BE2C (cell line): ENCODE data around the gene WASF3.

Source experiments
- DNase-seq: peaks from one replicate; pipeline ENCODE4 v3.0.0-alpha.2; 2020
- H3K27me3 ChIP-seq: fragments of 250-450 bp; sonication (Bioruptor Pico); 2 replicates; pipeline ENCODE4 v1.5.1; 2020; ENCODE audit warnings: mild to moderate bottlenecking
- H3K36me3 ChIP-seq: fragments of 250-450 bp; sonication (Bioruptor Pico); 2 replicates; pipeline ENCODE4 v1.5.1; 2020; ENCODE audit warnings: mild to moderate bottlenecking
- H3K4me1 ChIP-seq: fragments of 250-450 bp; sonication (Bioruptor Pico); 2 replicates; pipeline ENCODE4 v1.5.1; 2020
- H3K4me3 ChIP-seq: 2 replicates; pipeline ENCODE4 v1.5.1; 2011; ENCODE audit warnings: low read depth, low read length
- H3K9me3 ChIP-seq: fragments of 250-450 bp; sonication (Bioruptor Pico); 2 replicates; pipeline ENCODE4 v1.5.1; 2020
- TF ChIP-seq, protein P1 (sequence below): IDR thresholded peaks from 2 replicates; pipeline ENCODE4 v1.5.1; 2012; ENCODE audit warnings: mild to moderate bottlenecking, low read depth, low read length

Gene WASF3

DNA sequence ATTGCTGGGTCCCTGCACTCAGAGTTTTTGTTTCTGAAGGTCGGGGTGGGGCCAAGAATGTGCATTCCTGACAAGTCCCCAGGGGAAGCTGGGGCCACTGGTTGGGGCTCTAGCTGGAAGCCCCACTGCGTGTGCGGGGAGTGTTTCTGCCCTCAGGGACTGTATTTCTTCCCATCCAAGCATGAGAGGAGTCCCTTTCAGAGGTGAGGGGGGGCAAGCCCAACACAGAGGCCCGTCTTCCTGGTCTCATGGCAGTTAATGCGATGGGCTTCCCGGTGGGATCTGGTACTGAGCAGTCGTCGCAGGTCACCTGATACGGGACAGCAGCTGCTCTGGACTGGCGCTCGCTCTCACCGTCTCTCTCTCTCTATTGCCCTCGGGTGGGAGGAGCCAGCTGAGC, 152.7 kb downstream of the WASF3 start:
- Histone ChIP-seq H3K27me3 (no peaks in the 10 kb centered on the region; the same call in 1 of the 2 replicates), H3K4me3 (no peak overlapping the region), H3K9me3 (no peaks in the 10 kb centered on the region), H3K36me3 (no peaks in the 10 kb centered on the region), H3K4me1 (no peaks in the 10 kb centered on the region)
- DNase-seq, result no peak
- TF ChIP-seq, protein P1, sequence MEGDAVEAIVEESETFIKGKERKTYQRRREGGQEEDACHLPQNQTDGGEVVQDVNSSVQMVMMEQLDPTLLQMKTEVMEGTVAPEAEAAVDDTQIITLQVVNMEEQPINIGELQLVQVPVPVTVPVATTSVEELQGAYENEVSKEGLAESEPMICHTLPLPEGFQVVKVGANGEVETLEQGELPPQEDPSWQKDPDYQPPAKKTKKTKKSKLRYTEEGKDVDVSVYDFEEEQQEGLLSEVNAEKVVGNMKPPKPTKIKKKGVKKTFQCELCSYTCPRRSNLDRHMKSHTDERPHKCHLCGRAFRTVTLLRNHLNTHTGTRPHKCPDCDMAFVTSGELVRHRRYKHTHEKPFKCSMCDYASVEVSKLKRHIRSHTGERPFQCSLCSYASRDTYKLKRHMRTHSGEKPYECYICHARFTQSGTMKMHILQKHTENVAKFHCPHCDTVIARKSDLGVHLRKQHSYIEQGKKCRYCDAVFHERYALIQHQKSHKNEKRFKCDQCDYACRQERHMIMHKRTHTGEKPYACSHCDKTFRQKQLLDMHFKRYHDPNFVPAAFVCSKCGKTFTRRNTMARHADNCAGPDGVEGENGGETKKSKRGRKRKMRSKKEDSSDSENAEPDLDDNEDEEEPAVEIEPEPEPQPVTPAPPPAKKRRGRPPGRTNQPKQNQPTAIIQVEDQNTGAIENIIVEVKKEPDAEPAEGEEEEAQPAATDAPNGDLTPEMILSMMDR, result no peak

DNA sequence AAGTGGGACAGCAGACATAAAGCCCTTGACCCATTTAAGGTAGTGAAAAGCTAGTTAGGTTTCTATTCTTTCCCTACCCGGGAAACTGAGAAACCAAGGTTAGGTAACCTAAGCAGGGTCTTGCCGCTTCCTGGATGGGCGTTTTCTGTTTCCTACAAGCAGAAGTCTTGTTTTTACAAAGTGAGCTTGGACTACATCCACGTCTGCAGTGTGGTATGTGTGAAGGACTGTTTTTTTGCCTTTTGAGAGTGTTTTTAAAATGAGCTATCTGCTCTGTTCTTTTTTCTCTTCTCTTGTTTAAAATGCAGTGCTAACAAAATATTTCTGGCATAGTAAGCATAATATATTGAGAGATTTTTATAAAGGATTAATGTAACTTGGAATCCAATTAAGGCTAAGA, 153.7 kb downstream of the WASF3 start:
- Histone ChIP-seq H3K27me3 (no peaks in the 10 kb centered on the region; the same call in 1 of the 2 replicates), H3K4me1 (no peaks in the 10 kb centered on the region), H3K9me3 (no peaks in the 10 kb centered on the region), H3K4me3 (no peak overlapping the region), H3K36me3 (no peaks in the 10 kb centered on the region)
- TF ChIP-seq, protein P1, result no peak
- no peak for DNase-seq

DNA sequence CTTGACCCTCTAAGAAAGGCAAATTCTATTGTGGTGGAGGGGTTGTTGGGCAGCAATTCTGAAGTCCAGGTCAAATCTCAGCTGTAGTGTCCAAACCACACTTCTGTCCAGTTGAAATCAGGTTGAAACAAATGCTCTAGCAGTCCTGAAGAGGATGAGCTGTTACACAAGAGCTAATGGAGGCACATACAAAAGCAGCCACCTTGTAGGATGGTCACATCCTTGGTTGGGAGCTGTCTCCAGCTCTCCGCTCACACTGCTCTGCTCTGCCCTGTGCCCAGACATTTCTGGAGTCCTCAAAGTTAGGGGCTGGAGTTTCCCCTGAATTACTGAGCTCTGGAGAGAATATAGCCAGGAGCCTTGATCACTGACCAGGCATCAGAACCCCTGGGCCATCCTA, 155.9 kb downstream of the WASF3 start:
- DNase-seq, result no peak
- TF ChIP-seq, protein P1, result no peak
- Histone ChIP-seq H3K27me3 (no peaks in the 10 kb centered on the region), H3K4me1 (no peaks in the 10 kb centered on the region), H3K36me3 (no peaks in the 10 kb centered on the region), H3K9me3 (no peaks in the 10 kb centered on the region), H3K4me3 (no peak overlapping the region)

DNA sequence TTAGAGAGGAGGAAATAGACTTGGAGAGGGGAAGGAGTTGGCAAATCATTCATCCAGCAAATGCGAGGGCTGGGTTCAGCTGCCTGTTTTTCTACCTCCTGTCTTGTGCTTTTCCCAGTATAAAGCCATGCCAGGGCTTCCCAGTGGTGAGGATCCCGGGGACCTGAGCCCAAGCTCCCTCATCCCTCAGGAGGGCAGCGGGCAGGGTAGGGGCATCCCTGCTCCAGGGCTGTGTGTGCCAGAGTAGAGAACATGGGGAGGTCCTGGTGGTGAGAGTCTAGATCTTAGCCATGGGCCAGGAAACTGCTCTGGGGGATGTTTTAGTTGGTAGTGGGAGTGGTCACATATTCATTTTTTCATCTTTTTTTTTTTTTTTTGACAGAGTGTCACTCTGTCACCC, 159.5 kb downstream of the WASF3 start:
- no peaks in the 10 kb centered on the region for H3K36me3 ChIP-seq
- H3K4me3 ChIP-seq, result no peak overlapping the region
- no peaks in the 10 kb centered on the region; the same call in 1 of the 2 replicates for H3K27me3 ChIP-seq
- no peaks in the 10 kb centered on the region for H3K9me3 ChIP-seq
- no peaks in the 10 kb centered on the region for H3K4me1 ChIP-seq
- no peak for DNase-seq
- TF ChIP-seq, protein P1, result no peak

DNA sequence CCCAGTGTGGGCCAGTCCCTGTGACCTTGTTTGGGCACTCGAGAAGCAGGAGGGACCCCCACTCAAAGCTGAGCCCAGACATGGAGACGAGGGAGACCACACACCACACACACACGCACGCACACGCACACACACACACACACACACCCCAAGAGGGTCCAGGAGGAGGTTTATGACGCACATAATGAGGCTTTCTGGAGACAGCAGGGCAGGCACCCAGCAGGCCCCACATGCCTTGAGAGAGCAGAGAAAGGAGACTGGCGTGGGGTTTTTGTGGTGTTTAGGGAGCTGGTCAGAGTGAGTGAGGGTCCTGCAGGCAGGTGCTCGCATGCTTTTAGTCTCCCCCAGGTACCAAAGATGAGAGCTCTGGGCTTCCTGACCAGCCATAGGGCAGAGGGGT, 160.7 kb downstream of the WASF3 start:
- Histone ChIP-seq H3K36me3 (no peaks in the 10 kb centered on the region), H3K4me1 (no peaks in the 10 kb centered on the region), H3K27me3 (no peaks in the 10 kb centered on the region; the same call in 1 of the 2 replicates), H3K4me3 (no peak overlapping the region), H3K9me3 (no peaks in the 10 kb centered on the region)
- TF ChIP-seq, protein P1, result no peak
- no peak for DNase-seq

DNA sequence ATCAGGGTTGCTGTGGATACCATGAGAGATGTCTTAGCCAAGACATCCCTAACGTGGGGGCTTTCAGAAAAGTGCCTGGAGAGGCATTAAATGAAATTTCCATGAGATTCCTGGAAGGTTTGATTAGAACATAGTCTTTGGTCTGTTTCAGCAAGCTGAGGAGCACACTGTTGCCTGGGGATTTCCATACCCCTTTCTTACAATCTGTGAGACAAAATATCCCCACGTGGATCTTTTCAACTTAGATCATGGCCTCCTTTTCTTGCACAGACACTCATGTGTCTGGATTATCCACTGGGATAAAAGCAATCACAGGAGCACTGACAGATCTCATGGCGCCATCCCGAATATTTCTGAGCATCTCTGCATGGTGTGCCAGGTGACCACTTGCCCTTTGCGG, 161.4 kb downstream of the WASF3 start:
- Histone ChIP-seq H3K4me1 (no peaks in the 10 kb centered on the region), H3K4me3 (no peak overlapping the region), H3K36me3 (no peaks in the 10 kb centered on the region), H3K27me3 (no peaks in the 10 kb centered on the region; the same call in 1 of the 2 replicates), H3K9me3 (no peaks in the 10 kb centered on the region)
- TF ChIP-seq, protein P1, result no peak
- DNase-seq, result no peak
